B cell (primary cell): ENCODE measurements around the gene GCA. TPM values are rescaled to one million over a fixed set of nuclear protein-coding genes. Genes with fewer than 3 reads are reported as not detected.
A peak's percentile ranks its signal among the peaks of the same experiment; 100 is the strongest.

ENCODE experiments used
- ATAC-seq: fragments of 200-7000 bp; cut with Tn5 transposase; one replicate; pipeline ENCODE4 v1.10.0; 2021; ENCODE audit warnings: low read depth, mild to moderate bottlenecking, moderate number of reproducible peaks, moderate library complexity
- CTCF ChIA-PET: fragments of 350-600 bp; sonication (Branson Sonifier 250); formaldehyde crosslinking; loops from one replicate; lab custom pipeline; 2021; ENCODE audit warnings: antibody characterized with exemption, inconsistent platforms; lab: Charles Lee
- POLR2A ChIA-PET: fragments of 350-600 bp; sonication (Branson Sonifier 250); formaldehyde crosslinking; loops from one replicate; lab custom pipeline; 2021; ENCODE audit warnings: antibody characterized with exemption; lab: Charles Lee
- DNase-seq: peaks from one replicate; pipeline ENCODE4 v3.0.0; 2013
- H2AFZ ChIP-seq: 2 replicates; pipeline ENCODE4 v1.6.1; 2012; ENCODE audit warnings: mild to moderate bottlenecking, low read depth, low read length; ENCODE audit not compliant: insufficient read depth, poor library complexity, severe bottlenecking
- H3K27ac ChIP-seq, 2 donors: 1 replicate in 1 of 2; 2 replicates in 1 of 2; pipeline ENCODE4 v1.5.1; 2012 to 2013; ENCODE audit warnings: low read length in 2 of 2, mild to moderate bottlenecking in 2 of 2, moderate library complexity in 1 of 2
- H3K27me3 ChIP-seq, 4 experiments: fragments of 200-600 bp in 1 of 4; sonication (generic) in 1 of 4; replicated peaks in 1 of 4; 1 replicate in 2 of 4; 2 replicates in 2 of 4; pipeline versions ENCODE4 v1.6.1 to v1.7.0; 2013 to 2016; ENCODE audit warnings: low read length in 3 of 4, mild to moderate bottlenecking in 2 of 4, mixed read lengths in 1 of 4, moderate library complexity in 1 of 4; ENCODE audit not compliant: insufficient read depth in 4 of 4, control insufficient read depth in 3 of 4; ENCODE audit errors: control extremely low read depth in 1 of 4
- H3K36me3 ChIP-seq, 2 experiments: replicated peaks in 1 of 2; 1 replicate in 1 of 2; 2 replicates in 1 of 2; pipeline versions ENCODE4 v1.6.1 to v1.7.1; 2013; ENCODE audit warnings: low read length in 1 of 2; ENCODE audit not compliant: insufficient read depth in 2 of 2, control insufficient read depth in 1 of 2; ENCODE audit errors: control extremely low read depth in 1 of 2, extremely low read depth in 1 of 2
- H3K4me1 ChIP-seq, 2 donors: fragments of 200-600 bp in 1 of 2; sonication (generic) in 1 of 2; 1 replicate in 1 of 2; 2 replicates in 1 of 2; pipeline versions ENCODE4 v1.5.1 to v1.6.1; 2013 to 2017; ENCODE audit warnings: low read length in 2 of 2; ENCODE audit not compliant: control insufficient read depth in 2 of 2, insufficient read depth in 2 of 2
- H3K4me2 ChIP-seq: replicated peaks from 2 replicates; pipeline ENCODE3; 2012; ENCODE audit warnings: mild to moderate bottlenecking, low read depth, low read length; ENCODE audit not compliant: poor library complexity, severe bottlenecking
- H3K4me3 ChIP-seq, 5 experiments: fragments of 200-600 bp in 1 of 5; sonication (generic) in 1 of 5; 1 replicate in 3 of 5; 2 replicates in 2 of 5; pipeline versions ENCODE4 v1.5.1 to v1.7.0; 2011 to 2016; ENCODE audit warnings: low read length in 4 of 5, mild to moderate bottlenecking in 4 of 5, low read depth in 2 of 5, control low read depth in 1 of 5, moderate library complexity in 1 of 5; ENCODE audit not compliant: insufficient read depth in 1 of 5; ENCODE audit errors: control extremely low read depth in 1 of 5, extremely low read depth in 1 of 5
- H3K79me2 ChIP-seq: fragments of 200-600 bp; sonication (generic); one replicate; pipeline ENCODE4 v1.6.0; 2016; ENCODE audit warnings: low read length; ENCODE audit not compliant: control insufficient read depth, insufficient read depth
- H3K9ac ChIP-seq: fragments of 200-600 bp; sonication (generic); 2 replicates; pipeline ENCODE4 v1.6.1; 2017; ENCODE audit warnings: mild to moderate bottlenecking, low read length, moderate library complexity
- H3K9me3 ChIP-seq, 3 donors: one replicate each; pipeline versions ENCODE4 v1.6.1 to v1.7.1; 2013; ENCODE audit warnings: low read length in 2 of 3; ENCODE audit not compliant: control insufficient read depth in 2 of 3, insufficient read depth in 1 of 3; ENCODE audit errors: control extremely low read depth in 1 of 3
- H4K20me1 ChIP-seq: 2 replicates; pipeline ENCODE4 v1.6.0; 2012; ENCODE audit warnings: mild to moderate bottlenecking, low read length; ENCODE audit not compliant: insufficient read depth, control insufficient read depth, poor library complexity, severe bottlenecking
- H3K27ac Mint-ChIP-seq: one replicate; pipeline ENCODE4 v1.8.0; 2021; ENCODE audit warnings: mixed read lengths
- H3K27me3 Mint-ChIP-seq: one replicate; pipeline ENCODE4 v1.8.0; 2021; ENCODE audit warnings: mixed read lengths
- H3K4me1 Mint-ChIP-seq: one replicate; pipeline ENCODE4 v1.8.0; 2021; ENCODE audit warnings: mixed read lengths
- H3K4me3 Mint-ChIP-seq: one replicate; pipeline ENCODE4 v1.8.0; 2021; ENCODE audit warnings: mixed read lengths
- H3K9me3 Mint-ChIP-seq: one replicate; pipeline ENCODE4 v1.8.0; 2022; ENCODE audit warnings: mixed read lengths; ENCODE audit not compliant: insufficient read depth
- CTCF ChIP-seq: fragments of 200-600 bp; IDR thresholded peaks from one replicate; pipeline ENCODE4 v1.8.0; 2022; ENCODE audit warnings: antibody characterized with exemption, mild to moderate bottlenecking
- EZH2 ChIP-seq: IDR thresholded peaks from 2 replicates; pipeline ENCODE4 v1.6.1; 2012; ENCODE audit warnings: borderline replicate concordance, low read depth, mild to moderate bottlenecking, moderate library complexity, low read length; ENCODE audit not compliant: insufficient read depth, poor library complexity, severe bottlenecking
- WGBS: methylation state at CpG from one replicate; pipeline ENCODE4 v1.1.5; 2013; ENCODE audit warnings: missing lambda C conversion rate; ENCODE audit not compliant: insufficient coverage; 5-methylcytosine and 5-hydroxymethylcytosine counted together
- intact Hi-C: fragments of 100-400 bp; cut with micrococcal nuclease; formaldehyde crosslinking; loops from one replicate; pipeline ENCODE4 v1.10.0; 2022
- polyA plus RNA-seq: library from polyadenylated mRNA; depleted of rRNA; stranded (reverse); fragments of >200 nt; gene quantifications from 2 replicates; pipeline ENCODE4 v1.2.3, GENCODE V29; 2012
- total RNA-seq, 2 donors: library from RNA; stranded (reverse); fragments of 120-200 nt in 1 of 2; gene quantifications; 1 replicate in 1 of 2; 2 replicates in 1 of 2; pipeline versions ENCODE4 v1.2.3 to v1.2.4, GENCODE V29; 2013 to 2022

GCA gene
- total and polyA plus RNA-seq, 2 donors (not counting 1 experiment from before 2014, with no cell fraction given), result 17.9 to 33.0 TPM

DNA sequence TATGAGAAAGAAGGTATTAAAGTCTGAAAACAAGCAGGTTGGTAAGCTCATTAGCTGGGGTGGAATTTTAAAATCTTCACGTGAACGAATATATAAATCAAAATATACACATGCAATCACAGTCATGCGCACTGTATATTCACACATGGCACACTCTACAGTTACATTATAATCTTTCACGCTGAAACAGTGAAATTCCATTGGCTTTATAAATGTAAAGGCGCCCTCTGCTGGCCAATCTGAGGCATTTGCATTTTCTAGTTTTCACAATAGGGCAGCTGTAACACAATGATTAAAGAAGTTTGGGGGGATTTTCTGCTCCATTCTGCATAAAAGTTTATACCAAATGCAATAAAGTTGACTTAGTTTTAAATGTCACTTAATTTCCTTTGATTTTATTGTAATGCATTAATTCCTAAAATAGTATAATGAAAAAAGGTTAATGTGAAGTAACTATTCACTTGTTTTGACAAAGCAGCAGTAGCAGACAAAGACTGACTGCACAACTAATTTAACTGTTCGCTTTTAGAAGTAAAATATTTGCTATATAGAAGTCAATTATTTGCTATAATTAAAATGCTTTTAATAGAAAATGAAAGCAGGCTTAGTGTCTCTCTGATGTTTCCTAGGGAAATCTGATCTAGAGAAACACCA lies 42.7 kb upstream of the GCA start:
- H3K27me3 Mint-ChIP-seq, result no peaks in the 10 kb centered on the region
- POLR2A ChIA-PET, result no interaction called here
- no peaks in the 10 kb centered on the region for H3K4me1 ChIP-seq
- H3K9me3 ChIP-seq, result no peaks in the 10 kb centered on the region
- no peak overlapping the region for H3K27ac Mint-ChIP-seq
- H3K4me1 Mint-ChIP-seq, result peaks cover 2% of the 10 kb centered on the region
- peak; percentile 68 for ATAC-seq
- peaks cover 2 to 25% of the 10 kb centered on the region in 2 experiments for H3K36me3 ChIP-seq
- intact Hi-C loops, result loop anchor here (1.0 to 2.0 kb wide), 2 partner anchors 17 to 34 kb away; partner anchors contain the start of gene IFIH1
- no peak overlapping the region for H3K27ac ChIP-seq
- no peaks in the 10 kb centered on the region for H4K20me1 ChIP-seq
- H3K9me3 Mint-ChIP-seq, result no peaks in the 10 kb centered on the region
- no peaks in the 10 kb centered on the region for H3K27me3 ChIP-seq
- no peak overlapping the region for H2AFZ ChIP-seq
- WGBS, result 17% methylated on average over 1 of the region's 6 CpGs
- CTCF ChIA-PET, result interaction anchor here (1.0 to 8.4 kb wide), 14 partner anchors 9 to 148 kb away, joined by 3 to 91 read pairs (median 6); partner anchors contain the start of genes GCA and IFIH1
- peak; percentile 97 for TF ChIP-seq CTCF
- TF ChIP-seq EZH2, result no peak
- H3K79me2 ChIP-seq, result no peaks in the 10 kb centered on the region
- no peak overlapping the region for H3K4me2 ChIP-seq
- H3K4me3 Mint-ChIP-seq, result no peak overlapping the region
- H3K4me3 ChIP-seq, result no peak overlapping the region
- peak; percentile 72 for DNase-seq
- no peak overlapping the region for H3K9ac ChIP-seq

- Histone ChIP-seq H3K4me3 (no peak overlapping the region), H3K4me2 (no peak overlapping the region), H3K36me3 (peaks cover 2 to 24% of the 10 kb centered on the region in 2 experiments), H3K9me3 (no peaks in the 10 kb centered on the region), H3K27me3 (no peaks in the 10 kb centered on the region), H3K4me1 (no peaks in the 10 kb centered on the region), H3K79me2 (no peaks in the 10 kb centered on the region), H2AFZ (no peak overlapping the region), H4K20me1 (no peaks in the 10 kb centered on the region), H3K9ac (no peak overlapping the region), H3K27ac (no peak overlapping the region)
- intact Hi-C loops, result loop anchor here (1.0 to 2.0 kb wide), 2 partner anchors 16 to 33 kb away; partner anchors contain the start of gene IFIH1
- ChIA-PET CTCF (interaction anchor here (0.7 to 8.4 kb wide), 11 partner anchors 9 to 148 kb away, joined by 3 to 91 read pairs (median 8); partner anchors contain the start of gene IFIH1), POLR2A (no interaction called here)
- Mint-ChIP-seq H3K27me3 (no peaks in the 10 kb centered on the region), H3K9me3 (no peaks in the 10 kb centered on the region), H3K27ac (no peak overlapping the region), H3K4me3 (no peak overlapping the region), H3K4me1 (peaks cover 2% of the 10 kb centered on the region)
- ATAC-seq, result no peak
- TF ChIP-seq CTCF, result no peak
- TF ChIP-seq EZH2, result no peak
- no CpG with 5 or more reads among the region's 1 CpG for whole genome bisulfite sequencing
- DNase-seq, result no peak
Measured at GRCh38 chr2:162301877-162302276, 42.1 kb upstream of the GCA start.
